ENCODE results near the gene IL22RA1. TPM values are rescaled to one million over a fixed set of nuclear protein-coding genes. Genes with fewer than 3 reads are reported as not detected.

The IL22RA1 gene
- polyA plus RNA-seq, 1 donor from 2014 or later: not detected

DNA sequence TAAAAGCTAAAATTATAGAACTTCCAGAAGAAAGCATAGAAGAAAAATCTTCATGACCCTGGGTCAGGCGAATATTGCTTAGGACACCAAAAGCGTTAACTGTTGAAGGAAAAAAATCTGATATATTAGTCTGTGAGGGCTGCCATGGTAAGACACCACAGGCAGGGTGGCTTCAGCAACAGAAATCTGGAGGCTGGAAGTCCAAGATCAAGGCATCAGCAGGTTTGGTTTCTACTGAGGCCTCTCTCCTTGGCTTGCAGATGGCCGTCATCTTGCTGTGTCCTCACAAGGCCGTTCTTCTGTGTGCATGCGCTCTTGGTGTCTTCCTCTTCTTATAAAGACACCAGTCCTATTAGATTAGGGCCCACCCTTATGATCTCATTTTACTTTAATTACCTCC lies 29.7 kb upstream of the IL22RA1 start:
- Histone ChIP-seq H3F3A (ENCODE audit: insufficient read depth, low read length, poor library complexity, severe bottlenecking) (no peaks in the 10 kb centered on the region), H3K4me2 (ENCODE audit: low read length) (no peak overlapping the region), H2AFZ (ENCODE audit: low read depth, low read length) (no peak overlapping the region), H3K36me3 (ENCODE audit: insufficient read depth, low read length) (no peaks in the 10 kb centered on the region), H3K9me2 (ENCODE audit: insufficient read depth, low read length) (no peaks in the 10 kb centered on the region), H3K4me3 (ENCODE audit: low read length) (no peak overlapping the region), H3K27ac (ENCODE audit: low read length) (no peak overlapping the region), H3K27me3 (ENCODE audit: insufficient read depth, low read depth, low read length) (no peaks in the 10 kb centered on the region), H3K9ac (ENCODE audit: low read length) (no peak overlapping the region), H4K20me1 (ENCODE audit: insufficient read depth) (no peaks in the 10 kb centered on the region), H3K9me3 (ENCODE audit: low read length) (peaks cover 3% of the 10 kb centered on the region), H3K79me2 (replicated peaks; ENCODE audit: insufficient read depth, low read length) (no peaks in the 10 kb centered on the region)
- TF ChIP-seq SMC3 (conservative IDR thresholded peaks at IDR 0.05; ENCODE audit: poor library complexity): no peak
- no peak for TF ChIP-seq TAF1 (IDR thresholded peaks at IDR 0.05; ENCODE audit: low read depth)
- TF ChIP-seq EP300 (conservative IDR thresholded peaks at IDR 0.05; ENCODE audit: poor library complexity, severe bottlenecking): no peak
- TF ChIP-seq MXI1 (conservative IDR thresholded peaks at IDR 0.05; ENCODE audit: poor library complexity, severe bottlenecking): no peak
- TF ChIP-seq, protein P1, sequence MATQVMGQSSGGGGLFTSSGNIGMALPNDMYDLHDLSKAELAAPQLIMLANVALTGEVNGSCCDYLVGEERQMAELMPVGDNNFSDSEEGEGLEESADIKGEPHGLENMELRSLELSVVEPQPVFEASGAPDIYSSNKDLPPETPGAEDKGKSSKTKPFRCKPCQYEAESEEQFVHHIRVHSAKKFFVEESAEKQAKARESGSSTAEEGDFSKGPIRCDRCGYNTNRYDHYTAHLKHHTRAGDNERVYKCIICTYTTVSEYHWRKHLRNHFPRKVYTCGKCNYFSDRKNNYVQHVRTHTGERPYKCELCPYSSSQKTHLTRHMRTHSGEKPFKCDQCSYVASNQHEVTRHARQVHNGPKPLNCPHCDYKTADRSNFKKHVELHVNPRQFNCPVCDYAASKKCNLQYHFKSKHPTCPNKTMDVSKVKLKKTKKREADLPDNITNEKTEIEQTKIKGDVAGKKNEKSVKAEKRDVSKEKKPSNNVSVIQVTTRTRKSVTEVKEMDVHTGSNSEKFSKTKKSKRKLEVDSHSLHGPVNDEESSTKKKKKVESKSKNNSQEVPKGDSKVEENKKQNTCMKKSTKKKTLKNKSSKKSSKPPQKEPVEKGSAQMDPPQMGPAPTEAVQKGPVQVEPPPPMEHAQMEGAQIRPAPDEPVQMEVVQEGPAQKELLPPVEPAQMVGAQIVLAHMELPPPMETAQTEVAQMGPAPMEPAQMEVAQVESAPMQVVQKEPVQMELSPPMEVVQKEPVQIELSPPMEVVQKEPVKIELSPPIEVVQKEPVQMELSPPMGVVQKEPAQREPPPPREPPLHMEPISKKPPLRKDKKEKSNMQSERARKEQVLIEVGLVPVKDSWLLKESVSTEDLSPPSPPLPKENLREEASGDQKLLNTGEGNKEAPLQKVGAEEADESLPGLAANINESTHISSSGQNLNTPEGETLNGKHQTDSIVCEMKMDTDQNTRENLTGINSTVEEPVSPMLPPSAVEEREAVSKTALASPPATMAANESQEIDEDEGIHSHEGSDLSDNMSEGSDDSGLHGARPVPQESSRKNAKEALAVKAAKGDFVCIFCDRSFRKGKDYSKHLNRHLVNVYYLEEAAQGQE (IDR thresholded peaks at IDR 0.05; ENCODE audit: borderline replicate concordance): no peak
- no peak for TF ChIP-seq EZH2 (IDR thresholded peaks at IDR 0.05; ENCODE audit: borderline replicate concordance, insufficient read depth, low read length, poor library complexity, severe bottlenecking)

DNA sequence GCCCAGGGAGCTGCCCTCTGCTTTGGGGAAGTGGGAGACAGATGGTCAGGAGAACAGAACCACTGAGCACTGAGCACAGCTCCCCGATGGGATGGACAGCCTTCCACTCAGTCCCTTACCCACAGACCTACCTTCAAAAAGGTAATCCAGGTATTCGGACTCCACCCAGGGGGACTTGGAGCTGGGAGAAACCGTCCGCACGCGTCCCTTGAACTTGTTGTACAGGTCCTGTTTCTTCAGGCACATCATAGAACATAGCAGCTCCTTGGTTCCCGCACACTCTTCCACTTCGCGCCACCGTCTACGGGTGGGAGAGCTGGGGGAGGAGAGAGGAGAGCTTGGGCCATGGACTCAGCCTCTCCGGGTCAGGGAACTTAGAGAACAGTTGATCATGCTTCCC lies 26.3 kb upstream of the IL22RA1 start:
- no peaks in the 10 kb centered on the region for H3K9me2 ChIP-seq (ENCODE audit: insufficient read depth, low read length)
- no peaks in the 10 kb centered on the region for H3K79me2 ChIP-seq (replicated peaks; ENCODE audit: insufficient read depth, low read length)
- H3K27me3 ChIP-seq (ENCODE audit: insufficient read depth, low read depth, low read length): no peaks in the 10 kb centered on the region
- H2AFZ ChIP-seq (ENCODE audit: low read depth, low read length): no peak overlapping the region
- no peak overlapping the region for H3K4me3 ChIP-seq (ENCODE audit: low read length)
- no peaks in the 10 kb centered on the region for H3F3A ChIP-seq (ENCODE audit: insufficient read depth, low read length, poor library complexity, severe bottlenecking)
- no peak overlapping the region for H3K27ac ChIP-seq (ENCODE audit: low read length)
- H3K4me2 ChIP-seq (ENCODE audit: low read length): no peak overlapping the region
- no peak overlapping the region for H3K9ac ChIP-seq (ENCODE audit: low read length)
- no peaks in the 10 kb centered on the region for H3K36me3 ChIP-seq (ENCODE audit: insufficient read depth, low read length)
- TF ChIP-seq EZH2 (IDR thresholded peaks at IDR 0.05; ENCODE audit: borderline replicate concordance, insufficient read depth, low read length, poor library complexity, severe bottlenecking): no peak
- TF ChIP-seq, protein P1 (IDR thresholded peaks at IDR 0.05; ENCODE audit: borderline replicate concordance): no peak
- no peak for TF ChIP-seq RAD21 (conservative IDR thresholded peaks at IDR 0.05)
- no peak for TF ChIP-seq EP300 (conservative IDR thresholded peaks at IDR 0.05; ENCODE audit: poor library complexity, severe bottlenecking)
- TF ChIP-seq SMC3 (conservative IDR thresholded peaks at IDR 0.05; ENCODE audit: poor library complexity): no peak
- no peak for TF ChIP-seq TAF1 (IDR thresholded peaks at IDR 0.05; ENCODE audit: low read depth)
- no peak for TF ChIP-seq POLR2AphosphoS5 (IDR thresholded peaks at IDR 0.05)
- TF ChIP-seq, protein P2, sequence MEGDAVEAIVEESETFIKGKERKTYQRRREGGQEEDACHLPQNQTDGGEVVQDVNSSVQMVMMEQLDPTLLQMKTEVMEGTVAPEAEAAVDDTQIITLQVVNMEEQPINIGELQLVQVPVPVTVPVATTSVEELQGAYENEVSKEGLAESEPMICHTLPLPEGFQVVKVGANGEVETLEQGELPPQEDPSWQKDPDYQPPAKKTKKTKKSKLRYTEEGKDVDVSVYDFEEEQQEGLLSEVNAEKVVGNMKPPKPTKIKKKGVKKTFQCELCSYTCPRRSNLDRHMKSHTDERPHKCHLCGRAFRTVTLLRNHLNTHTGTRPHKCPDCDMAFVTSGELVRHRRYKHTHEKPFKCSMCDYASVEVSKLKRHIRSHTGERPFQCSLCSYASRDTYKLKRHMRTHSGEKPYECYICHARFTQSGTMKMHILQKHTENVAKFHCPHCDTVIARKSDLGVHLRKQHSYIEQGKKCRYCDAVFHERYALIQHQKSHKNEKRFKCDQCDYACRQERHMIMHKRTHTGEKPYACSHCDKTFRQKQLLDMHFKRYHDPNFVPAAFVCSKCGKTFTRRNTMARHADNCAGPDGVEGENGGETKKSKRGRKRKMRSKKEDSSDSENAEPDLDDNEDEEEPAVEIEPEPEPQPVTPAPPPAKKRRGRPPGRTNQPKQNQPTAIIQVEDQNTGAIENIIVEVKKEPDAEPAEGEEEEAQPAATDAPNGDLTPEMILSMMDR (IDR thresholded peaks at IDR 0.05; ENCODE audit: poor library complexity, severe bottlenecking): no peak
- no peak for TF ChIP-seq MXI1 (conservative IDR thresholded peaks at IDR 0.05; ENCODE audit: poor library complexity, severe bottlenecking)
- H4K20me1 ChIP-seq (ENCODE audit: insufficient read depth): no peaks in the 10 kb centered on the region
- peaks cover 3% of the 10 kb centered on the region for H3K9me3 ChIP-seq (ENCODE audit: low read length)
